HepG2 (cell line): ENCODE results near the gene SLX4. TPM values are rescaled to one million over a fixed set of nuclear protein-coding genes. Genes with fewer than 3 reads are reported as not detected.

Source experiments
- ARHGAP35 ChIP-seq: sonication (generic); formaldehyde crosslinking; IDR thresholded peaks from 2 replicates; pipeline ENCODE4 v1.9.0; 2022; ENCODE audit warnings: mild to moderate bottlenecking, inconsistent platforms, moderate library complexity, missing genetic modification reagents, borderline replicate concordance
- ARID2 ChIP-seq: sonication (generic); formaldehyde crosslinking; IDR thresholded peaks from 2 replicates; pipeline ENCODE4 v1.8.1; 2022; ENCODE audit warnings: mild to moderate bottlenecking, missing genetic modification reagents, borderline replicate concordance
- ARID5B ChIP-seq: IDR thresholded peaks from 2 replicates; pipeline ENCODE4 v1.4.0; 2020; ENCODE audit warnings: mild to moderate bottlenecking, missing genetic modification reagents
- ELF1 ChIP-seq: sonication (generic); formaldehyde crosslinking; IDR thresholded peaks from 2 replicates; pipeline ENCODE4 v1.4.0; 2020; ENCODE audit warnings: missing genetic modification reagents
- GABPB1 ChIP-seq: IDR thresholded peaks from 2 replicates; pipeline ENCODE4 v1.6.1; 2016; ENCODE audit warnings: mild to moderate bottlenecking, missing genetic modification reagents, moderate library complexity, missing compliant biosample characterization
- MEIS2 ChIP-seq: sonication (generic); formaldehyde crosslinking; IDR thresholded peaks from 2 replicates; pipeline ENCODE4 v1.9.0; 2021; ENCODE audit warnings: mild to moderate bottlenecking, missing genetic modification reagents
- MLX ChIP-seq: IDR thresholded peaks from 2 replicates; pipeline ENCODE4 v1.6.1; 2016
- MXD4 ChIP-seq: IDR thresholded peaks from 2 replicates; pipeline ENCODE4 v1.6.1; 2016; ENCODE audit warnings: mild to moderate bottlenecking, missing biosample characterization, missing genetic modification reagents
- RARA ChIP-seq: IDR thresholded peaks from 2 replicates; pipeline ENCODE4 v1.6.1; 2016; ENCODE audit warnings: missing genetic modification reagents, missing compliant biosample characterization
- TBX2 ChIP-seq: sonication (generic); formaldehyde crosslinking; IDR thresholded peaks from 2 replicates; pipeline ENCODE4 v1.5.0; 2020; ENCODE audit warnings: missing genetic modification reagents, mild to moderate bottlenecking, borderline replicate concordance
- ZBTB3 ChIP-seq: sonication (generic); formaldehyde crosslinking; IDR thresholded peaks from 2 replicates; pipeline ENCODE4 v1.4.0; 2020; ENCODE audit warnings: low read depth, mild to moderate bottlenecking, moderate library complexity, missing genetic modification reagents, borderline replicate concordance
- ZFP90 ChIP-seq: sonication (generic); formaldehyde crosslinking; IDR thresholded peaks from 2 replicates; pipeline ENCODE4 v1.8.0; 2022; ENCODE audit warnings: missing genetic modification reagents, mild to moderate bottlenecking, inconsistent platforms, borderline replicate concordance
- ZNF20 ChIP-seq: sonication (generic); formaldehyde crosslinking; IDR thresholded peaks from 2 replicates; pipeline ENCODE4 v1.4.0; 2020; ENCODE audit warnings: mild to moderate bottlenecking, moderate library complexity, missing genetic modification reagents
- ZNF260 ChIP-seq: sonication (generic); formaldehyde crosslinking; IDR thresholded peaks from 2 replicates; pipeline ENCODE4 v1.4.0; 2020; ENCODE audit warnings: missing genetic modification reagents, low read depth, mild to moderate bottlenecking, borderline replicate concordance
- ZNF496 ChIP-seq: sonication (generic); formaldehyde crosslinking; IDR thresholded peaks from 2 replicates; pipeline ENCODE4 v1.8.1; 2023; ENCODE audit warnings: mild to moderate bottlenecking, moderate library complexity, missing genetic modification reagents; ENCODE audit not compliant: insufficient replicate concordance
- ZNF543 ChIP-seq: sonication (generic); formaldehyde crosslinking; IDR thresholded peaks from 2 replicates; pipeline ENCODE4 v1.4.0; 2020; ENCODE audit warnings: mild to moderate bottlenecking, missing genetic modification reagents
- ZNF569 ChIP-seq: sonication (generic); formaldehyde crosslinking; IDR thresholded peaks from 2 replicates; pipeline ENCODE4 v1.5.0; 2020; ENCODE audit warnings: mild to moderate bottlenecking, missing genetic modification reagents, moderate library complexity, borderline replicate concordance
- ZNF619 ChIP-seq: sonication (generic); formaldehyde crosslinking; IDR thresholded peaks from 2 replicates; pipeline ENCODE4 v1.4.0; 2020; ENCODE audit warnings: mild to moderate bottlenecking, missing genetic modification reagents
- ZNF737 ChIP-seq: sonication (generic); formaldehyde crosslinking; IDR thresholded peaks from 2 replicates; pipeline ENCODE4 v1.5.0; 2020; ENCODE audit warnings: missing genetic modification reagents, mild to moderate bottlenecking, borderline replicate concordance
- ZNF878 ChIP-seq: sonication (generic); formaldehyde crosslinking; IDR thresholded peaks from 2 replicates; pipeline ENCODE4 v1.8.1; 2023; ENCODE audit warnings: mild to moderate bottlenecking, missing genetic modification reagents, moderate library complexity
- polyA plus RNA-seq, 8 experiments: library from polyadenylated mRNA; depleted of rRNA in 3 of 8; stranded (reverse) in 7 of 8; unstranded in 1 of 8; fragments of >200 nt; fragmentation: Illumina TruSeq in 4 of 8; extraction: Trizol in 4 of 8; gene quantifications; 2 replicates each; pipeline versions ENCODE4 v1.2.1 to v1.2.3, GENCODE V29; 2011 to 2016; ENCODE audit warnings: low read depth in 4 of 8, missing spikeins in 1 of 8, mixed read lengths in 1 of 8; ENCODE audit not compliant: insufficient read depth in 1 of 8
- total RNA-seq, 5 experiments: library from RNA; depleted of rRNA; stranded (reverse); fragments of >200 nt; fragmentation: Illumina TruSeq; extraction: Trizol; gene quantifications; 2 replicates each; pipeline ENCODE4 v1.2.3, GENCODE V29; 2016; ENCODE audit warnings: low read depth in 1 of 5
- TF ChIP-seq, protein P1 (sequence below): sonication (generic); formaldehyde crosslinking; IDR thresholded peaks from 2 replicates; pipeline ENCODE4 v1.8.1; 2023; ENCODE audit warnings: missing genetic modification reagents, inconsistent platforms, borderline replicate concordance
- TF ChIP-seq, protein P2 (sequence below): sonication (generic); formaldehyde crosslinking; conservative IDR thresholded peaks from 2 replicates; pipeline ENCODE4 v1.8.0; 2022; ENCODE audit warnings: missing genetic modification reagents

Gene SLX4
- total and polyA plus RNA-seq, 2 of the 13 experiments (the other 11 are each of a cell fraction or from before 2014, with no cell fraction given) = 1.1 to 3.6 TPM

DNA sequence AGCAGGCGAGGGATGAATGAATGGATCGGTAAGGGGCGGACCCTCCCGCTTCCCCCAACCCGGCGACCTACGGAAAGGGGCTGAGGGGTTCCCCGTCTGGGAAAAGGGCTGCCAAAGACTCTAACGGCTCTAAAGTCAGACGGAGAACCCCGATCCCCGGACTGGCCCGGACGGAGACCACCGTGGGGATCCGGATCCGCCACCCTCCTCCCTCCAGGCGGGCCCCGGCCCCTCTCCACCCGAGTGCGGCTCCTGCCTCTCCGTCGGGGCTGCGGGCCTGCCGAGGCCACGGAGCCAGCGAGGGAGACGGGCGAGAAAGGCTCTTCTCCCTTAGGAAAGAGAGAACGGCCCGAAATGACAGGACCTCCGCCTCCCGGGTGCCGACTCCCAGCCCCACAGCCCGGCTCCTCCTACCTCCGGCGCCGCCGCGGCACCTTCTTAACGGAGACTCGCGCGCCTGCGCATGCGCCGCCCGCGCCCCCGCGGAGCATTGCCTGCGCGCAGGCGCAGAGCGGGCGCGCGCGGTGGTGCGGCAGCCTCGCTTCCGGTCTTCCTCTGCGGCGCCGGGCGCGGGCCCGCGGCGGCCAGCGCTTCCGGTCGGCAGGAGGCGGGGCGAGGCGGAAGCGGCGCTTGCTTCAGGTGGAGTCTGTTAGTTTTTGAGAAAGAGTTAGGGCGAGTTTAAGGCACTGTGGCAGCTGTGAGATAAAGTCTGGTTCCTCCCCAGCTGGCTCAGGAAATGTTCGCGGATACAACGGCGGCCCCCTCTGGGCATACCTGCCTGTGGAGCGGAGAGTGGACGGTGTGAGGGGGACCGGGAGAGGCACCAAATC, at the start of gene SLX4 (continued):
- TF ChIP-seq TBX2 (peak; percentile 71), ZNF878 (CRISPR knock-in tag) (no peak), ZFP90 (CRISPR knock-in tag) (no peak), ZBTB3 (CRISPR knock-in tag) (no peak), ARID2 (no peak), GABPB1 (CRISPR knock-in tag) (peak; percentile 89), MLX (CRISPR knock-in tag) (no peak), ELF1 (CRISPR knock-in tag) (no peak; the same call in 1 of the 2 replicates), ARID5B (CRISPR knock-in tag) (no peak; the same call in 1 of the 2 replicates), ZNF737 (no peak), RARA (CRISPR knock-in tag) (0 out of 2 replicates have a peak, but pooled peaks have one; percentile 15), ZNF260 (CRISPR knock-in tag) (no peak), MEIS2 (CRISPR knock-in tag) (no peak), ZNF569 (CRISPR knock-in tag) (no peak), ARHGAP35 (CRISPR knock-in tag) (0 out of 2 replicates have a peak, but pooled peaks have one; percentile 67), ZNF543 (CRISPR knock-in tag) (no peak; the same call in 1 of the 2 replicates), ZNF20 (CRISPR knock-in tag) (no peak), MXD4 (CRISPR knock-in tag) (0 out of 2 replicates have a peak, but pooled peaks have one; percentile 33), ZNF496 (CRISPR knock-in tag) (no peak), ZNF619 (CRISPR knock-in tag) (no peak)
- TF ChIP-seq, protein P1, sequence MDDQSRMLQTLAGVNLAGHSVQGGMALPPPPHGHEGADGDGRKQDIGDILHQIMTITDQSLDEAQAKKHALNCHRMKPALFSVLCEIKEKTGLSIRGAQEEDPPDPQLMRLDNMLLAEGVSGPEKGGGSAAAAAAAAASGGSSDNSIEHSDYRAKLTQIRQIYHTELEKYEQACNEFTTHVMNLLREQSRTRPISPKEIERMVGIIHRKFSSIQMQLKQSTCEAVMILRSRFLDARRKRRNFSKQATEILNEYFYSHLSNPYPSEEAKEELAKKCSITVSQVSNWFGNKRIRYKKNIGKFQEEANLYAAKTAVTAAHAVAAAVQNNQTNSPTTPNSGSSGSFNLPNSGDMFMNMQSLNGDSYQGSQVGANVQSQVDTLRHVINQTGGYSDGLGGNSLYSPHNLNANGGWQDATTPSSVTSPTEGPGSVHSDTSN (CRISPR knock-in tag) = no peak
- TF ChIP-seq, protein P2, sequence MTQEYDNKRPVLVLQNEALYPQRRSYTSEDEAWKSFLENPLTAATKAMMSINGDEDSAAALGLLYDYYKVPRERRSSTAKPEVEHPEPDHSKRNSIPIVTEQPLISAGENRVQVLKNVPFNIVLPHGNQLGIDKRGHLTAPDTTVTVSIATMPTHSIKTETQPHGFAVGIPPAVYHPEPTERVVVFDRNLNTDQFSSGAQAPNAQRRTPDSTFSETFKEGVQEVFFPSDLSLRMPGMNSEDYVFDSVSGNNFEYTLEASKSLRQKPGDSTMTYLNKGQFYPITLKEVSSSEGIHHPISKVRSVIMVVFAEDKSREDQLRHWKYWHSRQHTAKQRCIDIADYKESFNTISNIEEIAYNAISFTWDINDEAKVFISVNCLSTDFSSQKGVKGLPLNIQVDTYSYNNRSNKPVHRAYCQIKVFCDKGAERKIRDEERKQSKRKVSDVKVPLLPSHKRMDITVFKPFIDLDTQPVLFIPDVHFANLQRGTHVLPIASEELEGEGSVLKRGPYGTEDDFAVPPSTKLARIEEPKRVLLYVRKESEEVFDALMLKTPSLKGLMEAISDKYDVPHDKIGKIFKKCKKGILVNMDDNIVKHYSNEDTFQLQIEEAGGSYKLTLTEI (CRISPR knock-in tag) = no peak
